ENCODE results near the gene ITPR3.

Gene ITPR3

DNA sequence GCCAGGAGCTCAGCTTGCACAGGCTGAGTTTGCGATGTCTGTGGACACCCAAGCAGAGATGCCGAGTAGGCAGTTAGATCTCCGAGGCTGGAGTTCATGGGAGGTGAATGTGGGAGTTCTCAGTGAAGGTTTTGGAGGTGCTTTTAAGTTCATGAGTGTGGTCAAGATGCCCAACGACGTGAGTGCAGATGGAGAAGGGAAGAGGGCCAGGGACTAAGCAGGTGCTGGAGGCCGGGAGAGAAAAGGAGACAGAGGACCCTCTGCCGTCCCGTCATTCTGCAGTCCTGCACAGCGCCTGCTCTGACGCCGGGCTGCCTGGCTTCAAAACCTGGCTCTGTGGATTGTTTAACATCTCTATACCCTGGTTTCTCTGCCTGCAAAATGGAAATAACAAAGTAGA, 15.5 kb downstream of the ITPR3 start:
- TF ChIP-seq CTCF (IDR thresholded peaks at IDR 0.05; ENCODE audit: insufficient read depth, low read length, poor library complexity, severe bottlenecking) = no peak
- Histone ChIP-seq H3K27me3 (replicated peaks; ENCODE audit: control insufficient read depth, insufficient read depth, low read length) (no peaks in the 10 kb centered on the region), H3K4me3 (replicated peaks; ENCODE audit: low read depth, low read length) (no peak overlapping the region), H3K36me3 (ENCODE audit: control insufficient read depth, insufficient read depth, low read length) (peaks cover 2% of the 10 kb centered on the region; the same call in 1 of the 2 replicates)
- DNase-seq (ENCODE audit: extremely low read depth, insufficient read length) = no peak

DNA sequence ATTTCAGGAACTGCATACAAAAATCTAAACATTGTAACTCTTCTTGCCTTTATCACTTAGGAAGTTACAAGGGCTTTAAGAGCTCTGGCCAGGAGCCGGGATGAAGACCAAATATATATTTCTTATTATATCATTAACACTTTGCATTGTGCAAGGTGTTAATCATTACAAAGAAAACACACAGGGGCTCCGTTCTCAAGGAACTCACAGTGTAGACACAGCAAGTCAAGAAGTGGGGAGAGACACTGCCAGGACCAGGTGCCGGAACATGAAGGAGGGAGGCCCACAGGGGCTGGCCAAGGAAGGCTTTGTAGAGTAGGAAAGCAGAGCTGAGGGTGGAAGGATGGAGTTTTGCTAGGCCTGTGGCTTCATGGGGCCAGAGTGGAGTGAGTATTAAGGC, 17.4 kb downstream of the ITPR3 start:
- no peak overlapping the region for H3K4me3 ChIP-seq (replicated peaks; ENCODE audit: low read depth, low read length)
- H3K27me3 ChIP-seq (replicated peaks; ENCODE audit: control insufficient read depth, insufficient read depth, low read length) = no peaks in the 10 kb centered on the region
- TF ChIP-seq CTCF (IDR thresholded peaks at IDR 0.05; ENCODE audit: insufficient read depth, low read length, poor library complexity, severe bottlenecking) = no peak
- no peak for DNase-seq (ENCODE audit: extremely low read depth, insufficient read length)
- peaks cover 8% of the 10 kb centered on the region for H3K36me3 ChIP-seq (ENCODE audit: control insufficient read depth, insufficient read depth, low read length)

DNA sequence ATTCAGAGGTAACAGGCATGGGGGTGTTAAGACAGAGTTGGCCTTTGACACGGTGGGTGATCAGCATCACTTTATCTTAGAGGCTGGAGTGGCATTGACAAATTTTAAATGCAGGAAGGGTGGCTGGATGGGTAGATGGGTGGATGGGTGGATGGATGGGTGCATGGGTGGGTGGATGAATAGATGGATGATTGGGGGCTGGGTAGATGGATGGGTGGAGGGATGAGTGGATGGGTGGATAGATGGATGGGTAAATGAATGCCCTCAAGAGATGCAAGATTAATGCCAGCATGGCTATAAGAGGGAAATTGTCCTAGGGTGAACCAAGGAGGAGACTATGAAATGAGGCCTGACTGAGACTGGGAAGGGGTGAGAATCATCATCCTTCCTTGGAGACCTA, 18.4 kb downstream of the ITPR3 start:
- Histone ChIP-seq H3K36me3 (ENCODE audit: control insufficient read depth, insufficient read depth, low read length) (peaks cover 8% of the 10 kb centered on the region), H3K4me3 (replicated peaks; ENCODE audit: low read depth, low read length) (no peak overlapping the region), H3K27me3 (replicated peaks; ENCODE audit: control insufficient read depth, insufficient read depth, low read length) (no peaks in the 10 kb centered on the region)
- DNase-seq (ENCODE audit: extremely low read depth, insufficient read length) = no peak
- TF ChIP-seq CTCF (IDR thresholded peaks at IDR 0.05; ENCODE audit: insufficient read depth, low read length, poor library complexity, severe bottlenecking) = no peak

- no peak for DNase-seq (ENCODE audit: extremely low read depth, insufficient read length)
- Histone ChIP-seq H3K36me3 (ENCODE audit: control insufficient read depth, insufficient read depth, low read length) (peaks cover 8% of the 10 kb centered on the region), H3K27me3 (replicated peaks; ENCODE audit: control insufficient read depth, insufficient read depth, low read length) (no peaks in the 10 kb centered on the region), H3K4me3 (replicated peaks; ENCODE audit: low read depth, low read length) (no peak overlapping the region)
- TF ChIP-seq CTCF (IDR thresholded peaks at IDR 0.05; ENCODE audit: insufficient read depth, low read length, poor library complexity, severe bottlenecking) = no peak
These were observed 19.2 kb downstream of the ITPR3 start for GRCh38 chr6:33640361-33640760.

GRCh38 chr6:33641144-33641543, 20.0 kb downstream of the ITPR3 start:
- Histone ChIP-seq H3K27me3 (replicated peaks; ENCODE audit: control insufficient read depth, insufficient read depth, low read length) (no peaks in the 10 kb centered on the region), H3K36me3 (ENCODE audit: control insufficient read depth, insufficient read depth, low read length) (peaks cover 8% of the 10 kb centered on the region), H3K4me3 (replicated peaks; ENCODE audit: low read depth, low read length) (no peak overlapping the region)
- no peak for TF ChIP-seq CTCF (IDR thresholded peaks at IDR 0.05; ENCODE audit: insufficient read depth, low read length, poor library complexity, severe bottlenecking)
- DNase-seq (ENCODE audit: extremely low read depth, insufficient read length) = no peak

DNA sequence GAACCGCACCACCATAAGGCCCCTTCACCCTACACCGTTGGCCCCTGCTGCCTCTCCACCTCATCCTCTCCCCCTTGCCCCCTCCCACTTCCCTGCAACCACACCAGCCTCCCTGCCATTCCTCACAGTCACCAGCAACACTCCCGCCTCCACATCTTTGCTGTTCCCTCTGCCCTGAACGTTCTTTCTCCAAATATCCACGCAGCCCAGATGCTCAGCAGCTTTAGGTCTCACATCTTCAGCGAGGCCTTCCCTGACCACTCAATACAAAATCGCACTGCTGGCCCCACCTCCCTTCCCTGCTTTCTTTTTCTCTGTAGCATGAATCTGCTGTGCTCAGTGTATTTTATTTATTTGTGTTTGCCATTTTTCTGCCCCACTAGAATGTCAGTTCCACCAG, 20.5 kb downstream of the ITPR3 start:
- DNase-seq (ENCODE audit: extremely low read depth, insufficient read length) = no peak
- no peak for TF ChIP-seq CTCF (IDR thresholded peaks at IDR 0.05; ENCODE audit: insufficient read depth, low read length, poor library complexity, severe bottlenecking)

More for the DNA sequence above, 20.5 kb downstream of the ITPR3 start:
- Histone ChIP-seq H3K4me3 (replicated peaks; ENCODE audit: low read depth, low read length) (no peak overlapping the region), H3K27me3 (replicated peaks; ENCODE audit: control insufficient read depth, insufficient read depth, low read length) (no peaks in the 10 kb centered on the region), H3K36me3 (ENCODE audit: control insufficient read depth, insufficient read depth, low read length) (peaks cover 8% of the 10 kb centered on the region)

Measured in GM06990 (cell line).